Ishikawa (cell line): ENCODE data around the gene GNPTG.

ENCODE experiments used
- CEBPB ChIP-seq: IDR thresholded peaks from 2 replicates; pipeline ENCODE4 v1.6.1; 2012
- EGR1 ChIP-seq: IDR thresholded peaks from 2 replicates; pipeline ENCODE4 v1.6.1; 2012
- EP300 ChIP-seq: IDR thresholded peaks from 2 replicates; pipeline ENCODE4 v1.6.1; 2012; ENCODE audit warnings: borderline replicate concordance
- FOXM1 ChIP-seq: IDR thresholded peaks from 2 replicates; pipeline ENCODE4 v1.6.1; 2012; ENCODE audit warnings: low read depth, borderline replicate concordance
- MAX ChIP-seq: IDR thresholded peaks from 2 replicates; pipeline ENCODE4 v1.6.1; 2012
- NFIC ChIP-seq: IDR thresholded peaks from 2 replicates; pipeline ENCODE4 v1.6.1; 2012
- RAD21 ChIP-seq: IDR thresholded peaks from 2 replicates; pipeline ENCODE4 v1.6.1; 2012; ENCODE audit warnings: low read depth
- REST ChIP-seq: IDR thresholded peaks from 2 replicates; pipeline ENCODE4 v1.6.1; 2012; ENCODE audit warnings: low read depth, mild to moderate bottlenecking
- TAF1 ChIP-seq: IDR thresholded peaks from 2 replicates; pipeline ENCODE4 v1.6.1; 2012; ENCODE audit warnings: low read depth, mild to moderate bottlenecking
- TEAD4 ChIP-seq: IDR thresholded peaks from 2 replicates; pipeline ENCODE4 v1.6.1; 2012
- USF1 ChIP-seq: IDR thresholded peaks from 2 replicates; pipeline ENCODE4 v1.6.1; 2012
- YY1 ChIP-seq: IDR thresholded peaks from 2 replicates; pipeline ENCODE4 v1.6.1; 2012; ENCODE audit warnings: low read depth
- ZBTB7A ChIP-seq: IDR thresholded peaks from 2 replicates; pipeline ENCODE4 v1.6.1; 2012; ENCODE audit warnings: low read depth

GRCh38 chr16:1347286-1347855, 4.4 kb upstream of the GNPTG start:
- no peak for TF ChIP-seq EP300
- TF ChIP-seq TAF1 = no peak
- no peak for TF ChIP-seq RAD21
- TF ChIP-seq CEBPB = no peak
- no peak for TF ChIP-seq REST
- TF ChIP-seq MAX = no peak
- TF ChIP-seq NFIC = no peak
- no peak for TF ChIP-seq EGR1
- TF ChIP-seq USF1 = no peak
- TF ChIP-seq TEAD4 = no peak
- TF ChIP-seq YY1 = no peak
- no peak for TF ChIP-seq FOXM1
- no peak for TF ChIP-seq ZBTB7A
